ENCODE data around the gene USH1G. TPM values are rescaled to one million over a fixed set of nuclear protein-coding genes. Genes with fewer than 3 reads are reported as not detected.
A peak's percentile ranks its signal among the peaks of the same experiment; 100 is the strongest.

USH1G gene
- total and polyA plus RNA-seq, 8 donors = 0.06 to 0.13 (median 0.12) TPM; not detected in 3

DNA sequence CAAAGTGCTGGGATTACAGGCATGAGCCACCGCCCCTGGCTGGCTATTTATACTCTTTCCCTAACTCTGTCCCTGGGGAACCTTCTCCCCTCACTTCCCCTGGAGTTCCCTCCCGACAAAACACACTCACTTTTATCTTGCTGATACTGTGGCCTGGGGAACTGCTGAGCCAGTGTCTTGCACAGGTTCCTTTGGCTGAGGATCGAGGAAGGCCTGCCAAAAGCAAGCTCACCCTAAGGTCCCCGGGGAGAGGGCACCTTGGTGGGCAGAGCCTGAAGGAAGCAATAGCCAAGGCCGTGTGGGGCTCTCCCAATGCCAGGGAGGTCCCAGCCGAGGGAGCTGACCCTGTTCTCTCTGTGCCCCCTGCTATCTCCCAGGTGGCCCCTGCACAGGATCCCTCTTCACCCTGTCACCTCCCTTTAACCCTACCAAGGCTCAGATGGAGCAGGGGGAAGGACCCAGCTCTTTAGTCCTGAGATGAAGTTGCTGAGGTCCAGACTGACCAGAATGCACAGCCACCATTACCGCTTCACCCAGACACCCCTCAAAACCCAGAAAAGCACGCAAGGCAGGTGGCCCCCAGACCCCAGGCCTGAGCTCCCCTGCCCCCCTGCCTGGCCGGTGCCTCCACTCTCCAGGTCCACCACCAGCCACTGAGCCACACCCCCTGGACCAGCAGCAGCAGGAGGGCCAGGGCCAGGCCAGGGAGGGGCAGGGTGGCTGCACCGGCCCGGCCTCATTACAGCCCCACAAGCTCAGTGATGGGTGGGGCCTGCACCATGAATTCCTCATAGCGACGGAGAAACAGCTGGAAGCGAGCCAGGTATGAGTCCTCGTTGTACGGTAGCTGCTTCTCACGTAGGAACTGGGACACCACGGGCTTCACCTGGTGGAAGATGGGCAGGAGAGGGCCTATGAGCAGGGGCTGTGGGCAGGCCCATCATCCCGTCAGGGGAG lies 45.2 kb downstream of the USH1G start:
- Histone ChIP-seq H3K27ac (no peak overlapping the region), H3K4me3 (no peak overlapping the region), H3K36me3 (no peaks in the 10 kb centered on the region), H3K27me3 (peaks cover 0 to 24% of the 10 kb centered on the region in 2 donors), H3K9me3 (no peaks in the 10 kb centered on the region), H3K4me1 (peaks cover 4 to 6% of the 10 kb centered on the region in 2 donors)
- intact Hi-C loops (cut with DNase I) = no loop called here
- DNase-seq (peak in 1 of 4 donors; percentile 39), ATAC-seq (peak; percentile 4)
- TF ChIP-seq CTCF (IDR thresholded peaks at IDR 0.05) = no peak

DNA sequence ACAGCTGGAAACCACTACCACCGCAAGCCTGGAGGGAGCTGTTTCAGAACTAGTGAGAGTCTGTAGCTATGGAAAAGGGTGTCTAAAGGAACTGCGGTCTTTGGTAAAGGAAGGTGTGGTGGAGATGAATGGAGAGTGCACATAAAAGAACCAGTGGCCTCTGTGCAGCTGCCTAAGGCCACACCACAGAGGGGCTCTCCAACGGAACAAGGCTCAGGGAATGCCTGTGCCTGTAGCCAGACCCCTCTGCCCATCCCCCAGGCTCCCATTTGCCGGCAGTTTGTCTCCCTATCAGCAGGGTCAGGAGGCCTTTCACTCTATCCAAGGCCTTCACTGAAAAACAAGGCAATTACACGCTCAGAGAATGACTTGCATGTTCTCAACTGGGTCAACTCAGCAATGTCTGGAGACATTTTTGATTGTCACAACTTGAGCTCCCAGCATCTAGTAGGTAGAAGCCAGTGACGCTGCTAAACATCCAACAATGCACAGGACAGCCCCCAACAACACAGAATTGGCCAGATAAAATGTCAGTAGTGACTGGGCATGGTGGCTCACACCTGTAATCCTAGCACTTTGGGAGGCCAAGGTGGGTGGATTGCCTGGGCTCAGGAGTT lies 47.0 kb downstream of the USH1G start:
- Histone ChIP-seq H3K4me3 (no peak overlapping the region), H3K9me3 (no peaks in the 10 kb centered on the region), H3K27ac (no peak overlapping the region), H3K27me3 (peaks cover 0 to 13% of the 10 kb centered on the region in 2 donors), H3K36me3 (no peaks in the 10 kb centered on the region), H3K4me1 (peaks cover 4 to 14% of the 10 kb centered on the region in 2 donors)
- no peak for TF ChIP-seq CTCF (IDR thresholded peaks at IDR 0.05)
- no peak for ATAC-seq
- intact Hi-C loops (cut with DNase I) = no loop called here
- no peak for DNase-seq

DNA sequence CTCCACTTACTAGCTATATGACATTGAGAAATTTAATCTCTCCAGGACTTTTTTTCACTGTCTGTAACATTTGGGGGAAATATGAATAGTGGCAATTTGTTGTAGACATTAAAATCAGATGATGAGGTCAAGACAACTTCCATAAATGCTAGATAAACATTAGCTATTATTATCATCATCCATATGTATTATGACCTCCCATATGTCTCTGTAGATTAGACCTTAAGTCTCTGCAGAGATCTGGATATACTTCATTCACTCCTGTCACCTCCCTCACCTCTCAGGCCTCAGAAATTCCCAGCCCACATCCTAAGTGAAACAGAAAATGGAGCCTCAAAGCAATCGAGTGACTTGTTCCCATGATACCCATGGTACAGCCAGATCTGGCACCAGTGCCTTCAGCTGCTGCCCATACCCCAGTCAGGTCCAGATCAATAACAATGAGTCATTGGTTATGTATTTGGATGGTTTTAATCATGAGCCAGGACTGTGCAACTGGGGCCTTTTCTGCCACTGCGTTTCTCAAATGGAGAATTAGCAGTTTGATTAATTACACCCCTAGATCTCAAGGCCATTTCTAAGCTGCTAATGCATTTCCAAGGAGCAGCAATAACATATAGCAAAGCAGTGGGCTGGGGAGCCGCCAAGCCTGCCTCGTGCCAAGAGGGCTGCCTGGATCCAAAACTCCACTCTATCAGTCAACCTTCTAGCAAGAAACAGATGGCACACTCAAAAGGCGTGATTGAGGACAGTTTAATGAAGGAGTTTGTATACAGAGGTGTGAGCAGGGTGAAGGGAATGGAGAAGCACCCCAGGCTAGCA lies 47.7 kb downstream of the USH1G start:
- H3K27ac ChIP-seq = no peak overlapping the region
- intact Hi-C loops (cut with DNase I) = no loop called here
- peaks cover 4 to 14% of the 10 kb centered on the region in 2 donors for H3K4me1 ChIP-seq
- ATAC-seq (no peak), DNase-seq (no peak)
- no peak for TF ChIP-seq CTCF (IDR thresholded peaks at IDR 0.05)
- no peaks in the 10 kb centered on the region for H3K9me3 ChIP-seq
- peaks cover 0 to 13% of the 10 kb centered on the region in 2 donors for H3K27me3 ChIP-seq
- no peaks in the 10 kb centered on the region for H3K36me3 ChIP-seq
- no peak overlapping the region for H3K4me3 ChIP-seq

- H3K27me3 ChIP-seq = peaks cover 0 to 13% of the 10 kb centered on the region in 2 donors
- DNase-seq = no peak
- no peaks in the 10 kb centered on the region for H3K36me3 ChIP-seq
- H3K27ac ChIP-seq = no peak overlapping the region
- intact Hi-C loops (cut with DNase I) = no loop called here
- no peak for ATAC-seq
- no peak for TF ChIP-seq CTCF (IDR thresholded peaks at IDR 0.05)
- H3K9me3 ChIP-seq = no peaks in the 10 kb centered on the region
- peaks cover 4 to 14% of the 10 kb centered on the region in 2 donors for H3K4me1 ChIP-seq
- H3K4me3 ChIP-seq = no peak overlapping the region
Measured at GRCh38 chr17:74874615-74875037, 48.4 kb downstream of the USH1G start.

All from left lung (tissue), 10 donors.